HG03159 (cell line): ENCODE data around the gene CBLN4.

ENCODE experiments used
- ATAC-seq: cut with Tn5 transposase; IDR thresholded peaks from one replicate; pipeline ENCODE4 v1.9.1; 2021; ENCODE audit warnings: mild to moderate bottlenecking, moderate library complexity; ENCODE audit not compliant: unreplicated experiment

Gene CBLN4

DNA sequence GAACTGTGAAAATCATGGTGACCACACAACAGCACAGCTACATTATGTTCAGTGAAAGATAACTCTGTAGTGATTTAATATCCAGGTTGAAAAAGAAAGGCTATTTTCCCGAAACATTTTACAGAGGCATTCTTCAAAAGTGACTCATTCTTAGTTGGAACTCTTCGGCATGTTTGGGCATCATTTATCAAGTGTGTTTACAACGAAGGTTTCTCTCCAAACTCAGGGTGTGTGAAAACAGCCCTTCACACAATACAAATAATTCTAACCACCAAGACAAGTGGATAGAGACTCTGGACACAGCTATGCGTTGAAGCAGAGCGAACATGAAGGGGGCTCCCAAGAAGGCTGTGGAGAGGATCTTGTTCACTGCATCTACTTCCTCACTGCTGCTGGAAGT, 57.6 kb downstream of the CBLN4 start:
- no peak for ATAC-seq
